Cardiac fibroblast (primary cell): ENCODE data around the gene PHF11.
A peak's percentile ranks its signal among the peaks of the same experiment; 100 is the strongest.

Experiments used
- DNase-seq, 2 donors: peaks; one replicate each; pipeline versions ENCODE4 v3.0.0 to v3.0.0-alpha.2; 2010; ENCODE audit warnings: low read depth in 2 of 2
- H3K4me3 ChIP-seq, 2 donors: replicated peaks in 1 of 2; 1 replicate in 1 of 2; 2 replicates in 1 of 2; pipeline ENCODE4 v1.5.1; 2011; ENCODE audit warnings: low read depth in 2 of 2, low read length in 2 of 2, mild to moderate bottlenecking in 2 of 2, moderate library complexity in 1 of 2
- TF ChIP-seq, protein P1 (sequence below): IDR thresholded peaks from one replicate; pipeline ENCODE4 v1.5.1; 2011; ENCODE audit warnings: low read depth, mild to moderate bottlenecking, low read length, inconsistent platforms

Gene PHF11

DNA sequence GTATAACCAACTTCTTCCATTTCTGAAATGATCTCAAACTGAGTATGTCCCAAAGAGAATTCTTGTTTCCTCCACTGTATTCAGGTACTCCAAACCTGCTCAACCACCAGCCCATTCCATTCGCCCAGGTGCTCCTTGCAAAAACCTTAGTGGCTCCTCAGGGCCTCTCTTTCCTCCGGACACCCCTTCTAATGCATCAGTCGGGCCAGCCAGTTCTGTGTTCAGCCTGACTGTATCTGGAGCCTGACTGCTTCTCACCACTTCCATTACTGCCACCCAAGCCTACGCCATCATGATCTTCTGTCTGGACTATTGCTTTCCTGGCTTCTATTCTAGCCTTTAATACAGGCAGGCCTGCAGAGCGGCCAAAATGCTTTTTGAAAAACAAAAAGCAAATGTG, 1.5 kb downstream of the PHF11 start:
- no peak for DNase-seq
- H3K4me3 ChIP-seq, result no peak overlapping the region
- TF ChIP-seq, protein P1, sequence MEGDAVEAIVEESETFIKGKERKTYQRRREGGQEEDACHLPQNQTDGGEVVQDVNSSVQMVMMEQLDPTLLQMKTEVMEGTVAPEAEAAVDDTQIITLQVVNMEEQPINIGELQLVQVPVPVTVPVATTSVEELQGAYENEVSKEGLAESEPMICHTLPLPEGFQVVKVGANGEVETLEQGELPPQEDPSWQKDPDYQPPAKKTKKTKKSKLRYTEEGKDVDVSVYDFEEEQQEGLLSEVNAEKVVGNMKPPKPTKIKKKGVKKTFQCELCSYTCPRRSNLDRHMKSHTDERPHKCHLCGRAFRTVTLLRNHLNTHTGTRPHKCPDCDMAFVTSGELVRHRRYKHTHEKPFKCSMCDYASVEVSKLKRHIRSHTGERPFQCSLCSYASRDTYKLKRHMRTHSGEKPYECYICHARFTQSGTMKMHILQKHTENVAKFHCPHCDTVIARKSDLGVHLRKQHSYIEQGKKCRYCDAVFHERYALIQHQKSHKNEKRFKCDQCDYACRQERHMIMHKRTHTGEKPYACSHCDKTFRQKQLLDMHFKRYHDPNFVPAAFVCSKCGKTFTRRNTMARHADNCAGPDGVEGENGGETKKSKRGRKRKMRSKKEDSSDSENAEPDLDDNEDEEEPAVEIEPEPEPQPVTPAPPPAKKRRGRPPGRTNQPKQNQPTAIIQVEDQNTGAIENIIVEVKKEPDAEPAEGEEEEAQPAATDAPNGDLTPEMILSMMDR, result no peak

DNA sequence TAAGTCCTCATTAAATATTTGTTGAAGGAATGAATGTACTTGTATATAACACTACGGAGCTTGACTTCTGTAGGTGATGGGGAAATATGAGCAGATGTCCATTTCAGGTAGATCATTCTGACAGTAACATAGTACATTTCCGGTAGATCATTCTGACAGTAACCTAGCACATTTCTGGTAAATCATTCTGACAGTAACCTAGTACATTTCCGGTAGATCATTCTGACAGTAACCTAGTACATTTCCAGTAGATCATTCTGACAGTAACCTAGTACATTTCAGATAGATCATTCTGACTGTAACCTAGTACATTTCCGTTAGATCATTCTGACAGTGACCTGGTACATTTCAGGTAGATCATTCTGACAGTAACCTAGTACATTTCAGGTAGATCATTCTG, 2.5 kb downstream of the PHF11 start:
- H3K4me3 ChIP-seq, result no peak overlapping the region
- TF ChIP-seq, protein P1, result no peak
- no peak for DNase-seq

DNA sequence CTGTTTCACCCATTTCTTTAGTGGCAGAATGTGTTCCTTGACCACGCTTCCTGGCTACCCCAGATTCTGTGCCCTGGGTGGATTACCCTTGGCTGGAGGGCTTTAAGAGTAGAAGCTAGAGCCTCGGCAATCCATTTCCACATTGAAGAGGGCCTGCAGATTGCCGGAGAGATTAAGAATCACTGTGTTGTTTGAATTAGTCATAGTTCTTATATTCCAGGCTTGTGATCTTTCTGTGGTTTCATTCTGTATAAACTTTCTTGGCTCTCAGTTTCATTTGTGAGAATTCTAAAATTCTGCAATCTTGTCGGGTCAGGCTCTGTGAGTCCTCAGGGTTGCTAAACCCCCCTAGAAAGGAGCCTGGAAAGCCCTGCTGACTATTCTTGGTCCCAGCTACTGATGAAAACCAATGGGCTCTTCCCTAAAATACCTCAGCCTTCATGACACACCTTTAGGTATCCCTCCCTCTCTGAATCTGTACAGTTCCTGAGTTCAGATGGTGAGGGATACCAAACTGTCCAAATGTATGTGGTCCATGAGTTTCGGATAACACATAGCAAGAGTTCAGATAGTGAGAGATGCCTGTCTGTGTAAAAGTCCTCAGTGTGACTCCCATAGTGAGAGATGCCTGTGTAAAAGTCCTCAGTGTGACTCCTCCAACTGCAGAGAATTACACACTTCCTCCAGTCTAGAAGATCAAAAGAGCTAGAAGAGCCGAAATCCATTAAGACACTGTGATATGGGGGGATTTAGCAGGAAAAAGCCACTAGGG, 4.3 kb downstream of the PHF11 start:
- H3K4me3 ChIP-seq, result no peak overlapping the region
- peak; percentile 58 to 78 for DNase-seq
- TF ChIP-seq, protein P1, result no peak

DNA sequence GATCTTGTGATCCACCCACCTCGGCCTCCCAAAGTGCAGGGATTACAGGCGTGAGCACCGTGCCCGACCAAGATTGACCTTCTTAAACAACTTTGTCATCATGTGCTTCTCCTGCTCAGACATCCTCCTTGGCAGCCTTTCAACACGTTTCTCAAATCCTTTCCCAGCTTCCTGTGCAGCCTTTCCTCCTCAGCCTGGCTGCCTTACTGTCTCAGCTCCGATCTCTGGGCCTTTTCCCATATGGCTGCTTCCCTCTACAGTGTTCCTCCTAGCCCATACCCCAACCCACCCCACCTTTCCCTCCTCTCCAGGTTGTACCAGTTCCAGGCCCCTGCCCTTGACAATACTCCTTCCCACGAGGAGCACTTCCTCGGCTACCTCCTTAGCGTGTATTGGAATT, 7.2 kb downstream of the PHF11 start:
- H3K4me3 ChIP-seq, result no peak overlapping the region
- peak; percentile 80 to 84 for DNase-seq
- TF ChIP-seq, protein P1, result no peak

DNA sequence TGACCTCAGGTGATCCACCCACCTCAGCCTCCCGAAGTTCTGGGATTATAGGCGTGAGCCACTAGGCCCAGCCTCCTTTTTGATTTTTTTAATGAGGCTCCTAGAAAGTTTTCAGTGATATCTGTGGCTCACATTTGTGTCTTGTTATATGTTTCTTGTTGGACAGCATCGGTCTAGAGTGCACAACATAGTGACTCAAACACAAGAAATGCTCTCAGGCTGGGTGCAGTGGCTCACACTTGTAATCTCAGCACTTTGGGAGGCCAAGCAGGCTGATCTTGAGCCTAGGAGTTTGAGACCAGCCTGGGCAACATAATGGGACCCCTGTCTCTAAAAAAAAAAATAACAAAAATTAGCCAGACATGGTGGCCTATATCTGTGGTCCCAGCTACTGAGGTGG, 8.2 kb downstream of the PHF11 start:
- TF ChIP-seq, protein P1, result no peak
- H3K4me3 ChIP-seq, result no peak overlapping the region
- peak in 1 of 2 donors; percentile 23 for DNase-seq

DNA sequence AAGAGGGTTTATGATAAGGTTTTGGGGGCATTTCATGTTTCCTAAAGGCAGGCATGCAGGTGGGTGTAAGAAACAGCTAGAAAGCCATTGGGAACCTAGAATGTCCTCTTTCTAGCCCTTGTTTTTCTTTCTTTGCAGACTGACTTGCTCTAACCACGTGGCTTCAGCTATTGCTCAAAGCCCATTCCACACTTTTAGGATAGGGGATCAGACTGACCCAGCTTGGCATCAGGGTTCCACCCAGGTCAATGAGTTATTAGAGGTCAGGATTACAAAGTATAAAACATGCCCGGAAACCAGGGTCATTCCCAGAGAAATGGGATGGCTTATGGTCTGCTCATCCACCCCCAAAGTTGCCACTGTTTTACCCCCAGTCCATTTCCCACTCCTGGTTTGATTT, 16.8 kb downstream of the PHF11 start:
- DNase-seq, result no peak
- TF ChIP-seq, protein P1, result no peak

DNA sequence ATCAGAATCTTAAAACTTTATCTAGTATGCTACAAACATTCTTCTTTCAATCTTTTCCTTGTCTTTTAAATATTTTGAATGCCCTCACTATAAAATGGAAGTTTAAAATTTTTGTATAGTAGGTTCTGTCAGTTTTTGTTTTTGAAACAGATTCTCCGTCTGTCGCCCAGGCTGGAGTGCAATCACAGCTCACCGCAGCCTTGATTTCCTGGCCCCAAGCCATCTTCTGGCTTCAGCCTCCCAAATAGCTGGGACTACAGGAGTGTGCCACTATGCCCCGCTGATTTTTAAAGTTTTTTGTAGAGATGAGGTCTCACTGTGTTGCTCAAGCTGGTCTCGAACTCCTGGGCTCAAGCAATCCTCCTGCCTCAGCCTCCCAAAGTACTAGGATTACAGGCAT, 20.7 kb downstream of the PHF11 start:
- TF ChIP-seq, protein P1, result no peak

More for the DNA sequence above, 16.8 kb downstream of the PHF11 start:
- no peak overlapping the region for H3K4me3 ChIP-seq

More for the DNA sequence above, 20.7 kb downstream of the PHF11 start:
- no peak overlapping the region for H3K4me3 ChIP-seq
- no peak for DNase-seq
